Fibroblast of pulmonary artery (primary cell): Measurements from ENCODE around the gene ELL2.

Experiments
- DNase-seq: peaks from one replicate; pipeline ENCODE4 v3.0.0-alpha.2; 2010; ENCODE audit warnings: low read depth
- H3K4me3 ChIP-seq: replicated peaks from 2 replicates; pipeline ENCODE4 v1.5.1; 2011; ENCODE audit warnings: low read depth, mild to moderate bottlenecking, control low read depth, low read length, moderate library complexity
- CTCF ChIP-seq: IDR thresholded peaks from 2 replicates; pipeline ENCODE4 v1.5.1; 2011; ENCODE audit warnings: mild to moderate bottlenecking, control low read depth, low read length, inconsistent platforms; ENCODE audit errors: missing control alignments

The ELL2 gene

GRCh38 chr5:95919658-95920057 is 42.0 kb downstream of the ELL2 start:
- TF ChIP-seq CTCF = no peak
- DNase-seq = no peak
- H3K4me3 ChIP-seq = no peak overlapping the region

GRCh38 chr5:95918421-95919006 is 43.1 kb downstream of the ELL2 start:
- no peak for DNase-seq
- no peak overlapping the region for H3K4me3 ChIP-seq
- TF ChIP-seq CTCF = no peak

- no peak for DNase-seq
- TF ChIP-seq CTCF = no peak
- no peak overlapping the region for H3K4me3 ChIP-seq
Observed at GRCh38 chr5:95917207-95917606, 44.4 kb downstream of the ELL2 start.

- TF ChIP-seq CTCF = no peak
- peak; percentile 50 for DNase-seq
- H3K4me3 ChIP-seq = no peak overlapping the region
Observed at GRCh38 chr5:95916687-95917085, 45.0 kb downstream of the ELL2 start.

- no peak for DNase-seq
- TF ChIP-seq CTCF = no peak
- H3K4me3 ChIP-seq = no peak overlapping the region
Observed at GRCh38 chr5:95915999-95916686, 45.5 kb downstream of the ELL2 start.

GRCh38 chr5:95913663-95914062 is 48.0 kb downstream of the ELL2 start:
- H3K4me3 ChIP-seq = no peak overlapping the region
- no peak for TF ChIP-seq CTCF
- no peak for DNase-seq

GRCh38 chr5:95912029-95912428 is 49.6 kb downstream of the ELL2 start:
- H3K4me3 ChIP-seq = no peak overlapping the region
- TF ChIP-seq CTCF = no peak
- DNase-seq = no peak
